ENCODE results near the gene BCKDK.

The BCKDK gene

DNA sequence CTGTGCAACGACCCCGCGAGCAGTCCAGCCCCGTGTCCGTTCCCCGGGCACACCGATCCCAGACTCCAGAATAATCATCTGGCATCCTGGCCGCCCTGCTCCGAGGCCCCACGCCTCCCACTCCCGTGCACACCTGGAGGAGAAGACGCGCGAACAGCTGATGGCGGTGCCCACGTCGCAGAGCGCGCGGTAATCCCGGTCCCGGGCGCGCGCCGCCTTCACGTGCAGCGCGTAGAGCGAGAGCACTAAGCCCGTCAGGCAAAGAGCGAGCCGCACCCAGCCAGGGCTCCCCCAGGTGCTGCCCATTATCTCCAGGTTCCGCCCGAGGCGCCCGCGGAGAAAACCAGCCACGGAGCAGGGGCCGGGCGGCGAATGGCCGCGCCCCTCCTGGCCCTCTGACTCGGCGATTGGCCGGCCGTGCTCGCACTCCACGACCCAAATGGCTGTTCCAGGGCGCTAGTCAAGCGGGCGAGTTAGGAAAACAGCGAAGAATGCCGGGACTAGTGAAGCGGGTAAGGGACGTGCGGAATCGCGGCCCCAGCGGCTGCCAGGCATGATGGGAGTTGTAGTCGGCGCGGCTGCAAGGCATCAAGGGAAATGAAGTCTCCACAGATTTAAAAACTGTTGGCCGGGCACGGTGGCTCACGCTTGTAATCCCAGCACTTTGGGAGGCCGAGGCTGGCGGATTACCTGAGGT, 13.6 kb upstream of the BCKDK start, which contains the start of gene VKORC1 (continued):
- TF ChIP-seq, protein P1, sequence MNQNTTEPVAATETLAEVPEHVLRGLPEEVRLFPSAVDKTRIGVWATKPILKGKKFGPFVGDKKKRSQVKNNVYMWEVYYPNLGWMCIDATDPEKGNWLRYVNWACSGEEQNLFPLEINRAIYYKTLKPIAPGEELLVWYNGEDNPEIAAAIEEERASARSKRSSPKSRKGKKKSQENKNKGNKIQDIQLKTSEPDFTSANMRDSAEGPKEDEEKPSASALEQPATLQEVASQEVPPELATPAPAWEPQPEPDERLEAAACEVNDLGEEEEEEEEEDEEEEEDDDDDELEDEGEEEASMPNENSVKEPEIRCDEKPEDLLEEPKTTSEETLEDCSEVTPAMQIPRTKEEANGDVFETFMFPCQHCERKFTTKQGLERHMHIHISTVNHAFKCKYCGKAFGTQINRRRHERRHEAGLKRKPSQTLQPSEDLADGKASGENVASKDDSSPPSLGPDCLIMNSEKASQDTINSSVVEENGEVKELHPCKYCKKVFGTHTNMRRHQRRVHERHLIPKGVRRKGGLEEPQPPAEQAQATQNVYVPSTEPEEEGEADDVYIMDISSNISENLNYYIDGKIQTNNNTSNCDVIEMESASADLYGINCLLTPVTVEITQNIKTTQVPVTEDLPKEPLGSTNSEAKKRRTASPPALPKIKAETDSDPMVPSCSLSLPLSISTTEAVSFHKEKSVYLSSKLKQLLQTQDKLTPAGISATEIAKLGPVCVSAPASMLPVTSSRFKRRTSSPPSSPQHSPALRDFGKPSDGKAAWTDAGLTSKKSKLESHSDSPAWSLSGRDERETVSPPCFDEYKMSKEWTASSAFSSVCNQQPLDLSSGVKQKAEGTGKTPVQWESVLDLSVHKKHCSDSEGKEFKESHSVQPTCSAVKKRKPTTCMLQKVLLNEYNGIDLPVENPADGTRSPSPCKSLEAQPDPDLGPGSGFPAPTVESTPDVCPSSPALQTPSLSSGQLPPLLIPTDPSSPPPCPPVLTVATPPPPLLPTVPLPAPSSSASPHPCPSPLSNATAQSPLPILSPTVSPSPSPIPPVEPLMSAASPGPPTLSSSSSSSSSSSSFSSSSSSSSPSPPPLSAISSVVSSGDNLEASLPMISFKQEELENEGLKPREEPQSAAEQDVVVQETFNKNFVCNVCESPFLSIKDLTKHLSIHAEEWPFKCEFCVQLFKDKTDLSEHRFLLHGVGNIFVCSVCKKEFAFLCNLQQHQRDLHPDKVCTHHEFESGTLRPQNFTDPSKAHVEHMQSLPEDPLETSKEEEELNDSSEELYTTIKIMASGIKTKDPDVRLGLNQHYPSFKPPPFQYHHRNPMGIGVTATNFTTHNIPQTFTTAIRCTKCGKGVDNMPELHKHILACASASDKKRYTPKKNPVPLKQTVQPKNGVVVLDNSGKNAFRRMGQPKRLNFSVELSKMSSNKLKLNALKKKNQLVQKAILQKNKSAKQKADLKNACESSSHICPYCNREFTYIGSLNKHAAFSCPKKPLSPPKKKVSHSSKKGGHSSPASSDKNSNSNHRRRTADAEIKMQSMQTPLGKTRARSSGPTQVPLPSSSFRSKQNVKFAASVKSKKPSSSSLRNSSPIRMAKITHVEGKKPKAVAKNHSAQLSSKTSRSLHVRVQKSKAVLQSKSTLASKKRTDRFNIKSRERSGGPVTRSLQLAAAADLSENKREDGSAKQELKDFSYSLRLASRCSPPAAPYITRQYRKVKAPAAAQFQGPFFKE (tag by site-specific recombination; IDR thresholded peaks at IDR 0.05; ENCODE audit: borderline replicate concordance) = 0 out of 2 replicates have a peak, but pooled peaks have one; percentile 73
- TF ChIP-seq SCRT2 (tag by site-specific recombination; IDR thresholded peaks at IDR 0.05) (no peak; the same call in 1 of the 2 replicates), GFI1B (tag by site-specific recombination; IDR thresholded peaks at IDR 0.05) (no peak), ZNF555 (tag by site-specific recombination; conservative IDR thresholded peaks at IDR 0.05) (no peak), KLF7 (tag by site-specific recombination; IDR thresholded peaks at IDR 0.05; ENCODE audit: borderline replicate concordance) (peak; percentile 76; the same call in 1 of the 2 replicates), ZNF37A (tag by site-specific recombination; IDR thresholded peaks at IDR 0.05) (no peak), YY1 (tag by site-specific recombination; IDR thresholded peaks at IDR 0.05) (0 out of 2 replicates have a peak, but pooled peaks have one; percentile 26), ZNF391 (tag by site-specific recombination; IDR thresholded peaks at IDR 0.05; ENCODE audit: borderline replicate concordance, low read depth) (peak; percentile 24; the same call in 1 of the 2 replicates), SP2 (tag by site-specific recombination; IDR thresholded peaks at IDR 0.05) (peak; percentile 97), ZNF174 (tag by site-specific recombination; IDR thresholded peaks at IDR 0.05) (no peak), ZBTB17 (tag by site-specific recombination; IDR thresholded peaks at IDR 0.05) (peak; percentile 93), ZBTB8A (tag by site-specific recombination; IDR thresholded peaks at IDR 0.05) (peak; percentile 99)
- TF ChIP-seq, protein P2, sequence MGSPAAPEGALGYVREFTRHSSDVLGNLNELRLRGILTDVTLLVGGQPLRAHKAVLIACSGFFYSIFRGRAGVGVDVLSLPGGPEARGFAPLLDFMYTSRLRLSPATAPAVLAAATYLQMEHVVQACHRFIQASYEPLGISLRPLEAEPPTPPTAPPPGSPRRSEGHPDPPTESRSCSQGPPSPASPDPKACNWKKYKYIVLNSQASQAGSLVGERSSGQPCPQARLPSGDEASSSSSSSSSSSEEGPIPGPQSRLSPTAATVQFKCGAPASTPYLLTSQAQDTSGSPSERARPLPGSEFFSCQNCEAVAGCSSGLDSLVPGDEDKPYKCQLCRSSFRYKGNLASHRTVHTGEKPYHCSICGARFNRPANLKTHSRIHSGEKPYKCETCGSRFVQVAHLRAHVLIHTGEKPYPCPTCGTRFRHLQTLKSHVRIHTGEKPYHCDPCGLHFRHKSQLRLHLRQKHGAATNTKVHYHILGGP (tag by site-specific recombination; IDR thresholded peaks at IDR 0.05) = no peak
- TF ChIP-seq, protein P3, sequence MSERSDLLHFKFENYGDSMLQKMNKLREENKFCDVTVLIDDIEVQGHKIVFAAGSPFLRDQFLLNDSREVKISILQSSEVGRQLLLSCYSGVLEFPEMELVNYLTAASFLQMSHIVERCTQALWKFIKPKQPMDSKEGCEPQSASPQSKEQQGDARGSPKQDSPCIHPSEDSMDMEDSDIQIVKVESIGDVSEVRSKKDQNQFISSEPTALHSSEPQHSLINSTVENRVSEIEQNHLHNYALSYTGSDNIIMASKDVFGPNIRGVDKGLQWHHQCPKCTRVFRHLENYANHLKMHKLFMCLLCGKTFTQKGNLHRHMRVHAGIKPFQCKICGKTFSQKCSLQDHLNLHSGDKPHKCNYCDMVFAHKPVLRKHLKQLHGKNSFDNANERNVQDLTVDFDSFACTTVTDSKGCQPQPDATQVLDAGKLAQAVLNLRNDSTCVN (tag by site-specific recombination; optimal IDR thresholded peaks at IDR 0.05) = peak; percentile 99
- TF ChIP-seq, protein P4, sequence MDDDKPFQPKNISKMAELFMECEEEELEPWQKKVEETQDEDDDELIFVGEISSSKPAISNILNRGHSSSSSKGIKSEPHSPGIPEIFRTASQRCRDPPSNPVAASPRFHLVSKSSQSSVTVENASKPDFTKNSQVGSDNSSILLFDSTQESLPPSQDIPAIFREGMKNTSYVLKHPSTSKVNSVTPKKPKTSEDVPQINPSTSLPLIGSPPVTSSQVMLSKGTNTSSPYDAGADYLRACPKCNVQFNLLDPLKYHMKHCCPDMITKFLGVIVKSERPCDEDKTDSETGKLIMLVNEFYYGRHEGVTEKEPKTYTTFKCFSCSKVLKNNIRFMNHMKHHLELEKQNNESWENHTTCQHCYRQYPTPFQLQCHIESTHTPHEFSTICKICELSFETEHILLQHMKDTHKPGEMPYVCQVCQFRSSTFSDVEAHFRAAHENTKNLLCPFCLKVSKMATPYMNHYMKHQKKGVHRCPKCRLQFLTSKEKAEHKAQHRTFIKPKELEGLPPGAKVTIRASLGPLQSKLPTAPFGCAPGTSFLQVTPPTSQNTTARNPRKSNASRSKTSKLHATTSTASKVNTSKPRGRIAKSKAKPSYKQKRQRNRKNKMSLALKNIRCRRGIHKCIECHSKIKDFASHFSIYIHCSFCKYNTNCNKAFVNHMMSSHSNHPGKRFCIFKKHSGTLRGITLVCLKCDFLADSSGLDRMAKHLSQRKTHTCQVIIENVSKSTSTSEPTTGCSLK (tag by site-specific recombination; IDR thresholded peaks at IDR 0.05) = no peak
- TF ChIP-seq, protein P5, sequence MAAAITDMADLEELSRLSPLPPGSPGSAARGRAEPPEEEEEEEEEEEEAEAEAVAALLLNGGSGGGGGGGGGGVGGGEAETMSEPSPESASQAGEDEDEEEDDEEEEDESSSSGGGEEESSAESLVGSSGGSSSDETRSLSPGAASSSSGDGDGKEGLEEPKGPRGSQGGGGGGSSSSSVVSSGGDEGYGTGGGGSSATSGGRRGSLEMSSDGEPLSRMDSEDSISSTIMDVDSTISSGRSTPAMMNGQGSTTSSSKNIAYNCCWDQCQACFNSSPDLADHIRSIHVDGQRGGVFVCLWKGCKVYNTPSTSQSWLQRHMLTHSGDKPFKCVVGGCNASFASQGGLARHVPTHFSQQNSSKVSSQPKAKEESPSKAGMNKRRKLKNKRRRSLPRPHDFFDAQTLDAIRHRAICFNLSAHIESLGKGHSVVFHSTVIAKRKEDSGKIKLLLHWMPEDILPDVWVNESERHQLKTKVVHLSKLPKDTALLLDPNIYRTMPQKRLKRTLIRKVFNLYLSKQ (tag by site-specific recombination; IDR thresholded peaks at IDR 0.05; ENCODE audit: borderline replicate concordance) = no peak

All from HEK293 (cell line).